WERI-Rb-1 (cell line): Measurements from ENCODE around the gene ID4.

Experiments used
- DNase-seq: peaks from one replicate; pipeline ENCODE4 v3.0.0-alpha.2; 2020
- H3K27ac ChIP-seq: fragments of 250-450 bp; sonication (Bioruptor Pico); 2 replicates; pipeline ENCODE4 v1.5.1; 2020; ENCODE audit warnings: mild to moderate bottlenecking, moderate library complexity
- H3K27me3 ChIP-seq: fragments of 250-450 bp; sonication (Bioruptor Pico); 2 replicates; pipeline ENCODE4 v1.5.1; 2021; ENCODE audit warnings: mild to moderate bottlenecking, low read depth, moderate library complexity; ENCODE audit not compliant: insufficient read depth, severe bottlenecking
- H3K36me3 ChIP-seq: fragments of 250-450 bp; sonication (Bioruptor Pico); 2 replicates; pipeline ENCODE4 v1.5.1; 2020; ENCODE audit warnings: mild to moderate bottlenecking, moderate library complexity
- H3K4me3 ChIP-seq: 2 replicates; pipeline ENCODE4 v1.5.1; 2011; ENCODE audit warnings: low read depth, mild to moderate bottlenecking, control low read depth, low read length
- H3K9me3 ChIP-seq: fragments of 250-450 bp; sonication (Bioruptor Pico); 2 replicates; pipeline ENCODE4 v1.5.1; 2021; ENCODE audit warnings: mild to moderate bottlenecking, moderate library complexity; ENCODE audit not compliant: severe bottlenecking
- TF ChIP-seq, protein P1 (sequence below): IDR thresholded peaks from 2 replicates; pipeline ENCODE4 v1.5.1; 2011; ENCODE audit warnings: low read depth, mild to moderate bottlenecking, control low read depth, inconsistent platforms, low read length

The ID4 gene

GRCh38 chr6:19876672-19877071 lies 39.5 kb downstream of the ID4 start:
- no peak for DNase-seq
- Histone ChIP-seq H3K27me3 (no peaks in the 10 kb centered on the region), H3K27ac (no peak overlapping the region), H3K36me3 (no peaks in the 10 kb centered on the region), H3K9me3 (no peaks in the 10 kb centered on the region), H3K4me3 (no peak overlapping the region)
- TF ChIP-seq, protein P1, sequence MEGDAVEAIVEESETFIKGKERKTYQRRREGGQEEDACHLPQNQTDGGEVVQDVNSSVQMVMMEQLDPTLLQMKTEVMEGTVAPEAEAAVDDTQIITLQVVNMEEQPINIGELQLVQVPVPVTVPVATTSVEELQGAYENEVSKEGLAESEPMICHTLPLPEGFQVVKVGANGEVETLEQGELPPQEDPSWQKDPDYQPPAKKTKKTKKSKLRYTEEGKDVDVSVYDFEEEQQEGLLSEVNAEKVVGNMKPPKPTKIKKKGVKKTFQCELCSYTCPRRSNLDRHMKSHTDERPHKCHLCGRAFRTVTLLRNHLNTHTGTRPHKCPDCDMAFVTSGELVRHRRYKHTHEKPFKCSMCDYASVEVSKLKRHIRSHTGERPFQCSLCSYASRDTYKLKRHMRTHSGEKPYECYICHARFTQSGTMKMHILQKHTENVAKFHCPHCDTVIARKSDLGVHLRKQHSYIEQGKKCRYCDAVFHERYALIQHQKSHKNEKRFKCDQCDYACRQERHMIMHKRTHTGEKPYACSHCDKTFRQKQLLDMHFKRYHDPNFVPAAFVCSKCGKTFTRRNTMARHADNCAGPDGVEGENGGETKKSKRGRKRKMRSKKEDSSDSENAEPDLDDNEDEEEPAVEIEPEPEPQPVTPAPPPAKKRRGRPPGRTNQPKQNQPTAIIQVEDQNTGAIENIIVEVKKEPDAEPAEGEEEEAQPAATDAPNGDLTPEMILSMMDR: no peak

DNA sequence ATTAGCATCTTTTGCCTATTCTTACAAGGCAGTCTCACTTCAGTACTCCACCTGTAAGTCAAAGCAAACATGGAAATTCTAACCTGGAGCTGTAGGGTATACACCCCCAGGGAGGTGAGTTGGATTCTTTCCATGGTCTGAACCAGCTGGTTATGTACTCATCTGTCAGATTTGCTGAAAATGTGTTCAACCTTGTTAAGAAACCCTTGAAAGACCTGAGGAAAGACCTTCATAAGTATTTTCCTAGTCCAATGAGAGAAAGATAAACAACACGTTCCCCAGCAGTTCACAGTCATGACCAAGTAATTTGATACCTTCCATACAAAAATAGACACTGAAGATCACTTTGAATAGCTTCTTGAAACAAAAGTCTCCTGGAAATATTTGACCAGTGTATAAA lies 42.5 kb downstream of the ID4 start:
- Histone ChIP-seq H3K36me3 (no peaks in the 10 kb centered on the region), H3K27me3 (no peaks in the 10 kb centered on the region), H3K4me3 (no peak overlapping the region), H3K9me3 (no peaks in the 10 kb centered on the region), H3K27ac (no peak overlapping the region)
- no peak for DNase-seq
- TF ChIP-seq, protein P1: no peak

DNA sequence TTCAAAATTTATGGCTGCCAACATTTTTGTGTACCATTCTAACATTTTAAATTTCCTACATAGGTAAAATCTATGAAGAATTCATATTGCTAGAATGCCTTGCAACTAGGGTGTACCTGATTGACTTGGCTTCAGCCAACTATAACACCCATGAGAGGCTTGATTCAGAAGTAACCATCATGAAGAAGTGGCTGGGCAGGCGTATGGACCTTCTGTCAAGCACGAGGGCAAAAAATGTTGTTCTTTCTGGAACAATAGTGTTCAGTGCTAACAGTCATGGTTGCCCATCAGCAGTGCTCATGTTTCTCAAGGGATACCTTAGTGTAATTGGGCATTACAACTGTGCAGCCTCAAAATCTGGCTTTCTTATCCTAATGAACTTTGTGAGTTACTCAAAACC lies 42.9 kb downstream of the ID4 start:
- H3K27me3 ChIP-seq: no peaks in the 10 kb centered on the region
- H3K27ac ChIP-seq: no peak overlapping the region
- H3K36me3 ChIP-seq: no peaks in the 10 kb centered on the region
- H3K9me3 ChIP-seq: no peaks in the 10 kb centered on the region
- TF ChIP-seq, protein P1: no peak
- no peak for DNase-seq
- no peak overlapping the region for H3K4me3 ChIP-seq

DNA sequence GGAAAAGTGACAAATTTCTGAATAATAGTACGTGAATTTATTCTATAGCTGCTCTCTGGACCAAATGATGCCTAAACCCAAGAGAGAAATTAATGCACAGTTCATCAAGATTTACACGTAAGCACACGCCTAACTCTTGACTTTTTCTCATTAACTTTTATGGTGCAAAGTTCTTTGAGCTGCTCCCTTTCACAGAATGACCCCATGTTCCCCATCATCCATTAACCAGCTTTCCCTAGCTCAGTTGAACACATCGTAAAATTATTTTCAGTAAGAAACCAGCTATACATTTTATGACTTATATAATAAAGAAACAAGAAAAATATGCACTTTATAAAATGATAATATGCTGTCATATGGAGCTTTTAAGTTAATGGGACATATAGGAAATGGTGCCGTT lies 54.3 kb downstream of the ID4 start:
- Histone ChIP-seq H3K27ac (no peak overlapping the region), H3K9me3 (peaks cover 11% of the 10 kb centered on the region), H3K36me3 (no peaks in the 10 kb centered on the region), H3K27me3 (no peaks in the 10 kb centered on the region), H3K4me3 (no peak overlapping the region)
- DNase-seq: no peak
- TF ChIP-seq, protein P1: no peak
